Right cardiac atrium (tissue), 5 donors: ENCODE data around the gene LILRB2. TPM values are rescaled to one million over a fixed set of nuclear protein-coding genes. Genes with fewer than 3 reads are reported as not detected.
A peak's percentile ranks its signal among the peaks of the same experiment; 100 is the strongest.
"Not testable (repeated sequence)": the region's sequence is repeated elsewhere in the genome, so short reads cannot be mapped to it uniquely, and the experiment has no call there.

Experiments used
- ATAC-seq, 2 donors: fragments of 200-7000 bp; cut with Tn5 transposase; one replicate each; pipeline versions ENCODE4 v1.8.0 to v1.9.1; 2020; ENCODE audit warnings: moderate library complexity in 2 of 2, mild to moderate bottlenecking in 1 of 2
- DNase-seq, 3 donors: peaks; one replicate each; pipeline ENCODE4 v3.0.0-alpha.2; 2020
- H3K27ac ChIP-seq: one replicate; pipeline ENCODE4 v1.5.1; 2013; ENCODE audit warnings: mild to moderate bottlenecking, low read length, control low read depth, moderate library complexity
- H3K27me3 ChIP-seq: one replicate; pipeline ENCODE4 v1.6.1; 2013; ENCODE audit not compliant: control insufficient read depth, insufficient read depth
- H3K4me1 ChIP-seq: one replicate; pipeline ENCODE4 v1.6.1; 2013; ENCODE audit warnings: low read length; ENCODE audit not compliant: control insufficient read depth, insufficient read depth
- H3K4me3 ChIP-seq: one replicate; pipeline ENCODE4 v1.5.1; 2013; ENCODE audit warnings: low read length, control low read depth
- H3K9me3 ChIP-seq: one replicate; pipeline ENCODE4 v1.6.1; 2013; ENCODE audit warnings: low read length; ENCODE audit not compliant: control insufficient read depth
- WGBS: extraction: QIAGEN DNeasy Blood & Tissue Kit; methylation state at CpG from one replicate; pipeline ENCODE4 v1.1.7; 2013; 5-methylcytosine and 5-hydroxymethylcytosine counted together
- intact Hi-C, 4 donors: fragments of 100-400 bp; cut with DNase I; formaldehyde crosslinking; loops; one replicate each; pipeline versions ENCODE4 v1.11.0 to v1.14.0; 2022 to 2023
- long read RNA-seq, 4 donors: library from polyadenylated mRNA; unstranded; transcript quantifications; one replicate each; pipeline ENCODE4 v2.0.0, GENCODE V29; 2020 to 2021
- polyA plus RNA-seq: library from polyadenylated mRNA; stranded (reverse); fragments of 200-250 nt; gene quantifications from one replicate; pipeline ENCODE4 v1.2.3, GENCODE V29; 2013
- total RNA-seq, 4 donors: library from RNA; stranded (reverse); fragmentation: NEBNext Ultra II Directional; extraction: Animal tissue kit (Norgen Biotek cat#: 25700); gene quantifications; one replicate each; pipeline ENCODE4 v1.2.1, GENCODE V29; 2021
- donor health status: healthy with polysubstance abuse.
- donor health status: DM: no; HTN: yes; CAD: no.
- donor health status: DM: no; HTN: no; CAD: no.
- donor health status: DM: no; HTN: yes; CAD: no; lungs with severe emphysema.
- donor health status: DM: yes; HTN: yes; CAD: no.

LILRB2 gene
- total RNA-seq: 1 to 10 TPM; 2.8 to 5.0 (median 4.8) TPM
- polyA plus RNA-seq: 1.9 TPM
- long read RNA-seq, donor 1, partial matches to known transcripts: 1 of 4 reads
- long read RNA-seq, donor 1, other reads (novel, unspliced or antisense): 1 of 4 reads
- long read RNA-seq, donor 2, partial matches to known transcripts: 0 of 5 reads
- long read RNA-seq, donor 2, other reads (novel, unspliced or antisense): 2 of 5 reads
- long read RNA-seq, donor 3, partial matches to known transcripts: 0 of 2 reads
- long read RNA-seq, donor 3, other reads (novel, unspliced or antisense): 1 of 2 reads
- long read RNA-seq, donor 4, partial matches to known transcripts: 0 of 2 reads
- long read RNA-seq, donor 4, other reads (novel, unspliced or antisense): 0 of 2 reads

GRCh38 chr19:54281007-54281728 is at the start of gene LILRB2:
TSS of gene LILRB2 (minus strand) at chr19:54281110. CDS start at chr19:54280496, 614 bp downstream.
- no peak for DNase-seq
- WGBS: 69% methylated on average over 12 of the region's 12 CpGs
- ATAC-seq: peak in 1 of 2 donors; percentile 36
- no peaks in the 10 kb centered on the region for H3K27me3 ChIP-seq
- H3K4me1 ChIP-seq: no peaks in the 10 kb centered on the region
- intact Hi-C loops: no loop called here
- H3K4me3 ChIP-seq: no peak within 1 kb of the TSS
- no peak within 1 kb of the TSS for H3K27ac ChIP-seq
- no peaks in the 10 kb centered on the region for H3K9me3 ChIP-seq

- H3K27me3 ChIP-seq: no peaks in the 10 kb centered on the region
- no peak for ATAC-seq
- no peaks in the 10 kb centered on the region for H3K4me1 ChIP-seq
- DNase-seq: no peak
- no peak overlapping the region for H3K27ac ChIP-seq
- no peak overlapping the region for H3K4me3 ChIP-seq
- WGBS: 78% methylated on average over 14 of the region's 14 CpGs
- H3K9me3 ChIP-seq: no peaks in the 10 kb centered on the region
- intact Hi-C loops: no loop called here
Observed at GRCh38 chr19:54329476-54330165, 48.7 kb upstream of the LILRB2 start.

GRCh38 chr19:54328781-54329180 is 47.9 kb upstream of the LILRB2 start:
- H3K4me1 ChIP-seq, H3K27ac ChIP-seq, ATAC-seq, DNase-seq, H3K27me3 ChIP-seq, intact Hi-C loops, H3K4me3 ChIP-seq, H3K9me3 ChIP-seq: not testable (repeated sequence)
- 68% methylated on average over 5 of the region's 5 CpGs for WGBS

- 67% methylated on average over 5 of the region's 5 CpGs for WGBS
- H3K9me3 ChIP-seq: no peaks in the 10 kb centered on the region
- intact Hi-C loops: no loop called here
Observed at GRCh38 chr19:54325631-54326030, 44.7 kb upstream of the LILRB2 start.

DNA sequence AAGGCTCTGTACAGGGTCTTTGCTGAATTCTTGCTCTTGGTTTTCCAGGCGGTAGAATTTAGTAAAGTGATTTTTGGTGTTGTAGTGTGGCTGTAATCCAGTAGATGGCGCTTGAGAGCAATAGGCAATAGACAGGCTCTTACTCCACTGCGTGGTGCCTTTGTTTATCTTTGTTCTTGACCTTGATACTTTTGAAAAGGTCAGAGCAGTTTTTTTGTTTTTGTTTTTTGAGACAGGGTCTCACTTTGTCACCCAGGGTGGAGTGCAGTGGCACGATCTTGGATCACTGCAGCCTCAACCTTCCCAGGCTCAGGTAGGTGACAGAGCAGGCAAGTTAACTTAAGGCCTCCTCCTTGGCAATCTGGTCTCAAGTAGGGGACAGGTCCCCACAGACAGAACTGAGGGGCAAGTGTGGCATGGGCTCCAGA is 44.3 kb upstream of the LILRB2 start:
- 6% methylated on average over 4 of the region's 4 CpGs for WGBS
- intact Hi-C loops: no loop called here
- ATAC-seq (peak in 1 of 2 donors; percentile 51), DNase-seq (no peak)
- no peaks in the 10 kb centered on the region for H3K4me1 ChIP-seq
- no peaks in the 10 kb centered on the region for H3K27me3 ChIP-seq
- no peaks in the 10 kb centered on the region for H3K9me3 ChIP-seq
- H3K27ac ChIP-seq: no peak overlapping the region
- H3K4me3 ChIP-seq: no peak overlapping the region

More at GRCh38 chr19:54325631-54326030, 44.7 kb upstream of the LILRB2 start:
- ATAC-seq: no peak
- no peak for DNase-seq
- Histone ChIP-seq H3K4me3 (no peak overlapping the region), H3K27ac (no peak overlapping the region), H3K27me3 (no peaks in the 10 kb centered on the region), H3K4me1 (no peaks in the 10 kb centered on the region)

DNA sequence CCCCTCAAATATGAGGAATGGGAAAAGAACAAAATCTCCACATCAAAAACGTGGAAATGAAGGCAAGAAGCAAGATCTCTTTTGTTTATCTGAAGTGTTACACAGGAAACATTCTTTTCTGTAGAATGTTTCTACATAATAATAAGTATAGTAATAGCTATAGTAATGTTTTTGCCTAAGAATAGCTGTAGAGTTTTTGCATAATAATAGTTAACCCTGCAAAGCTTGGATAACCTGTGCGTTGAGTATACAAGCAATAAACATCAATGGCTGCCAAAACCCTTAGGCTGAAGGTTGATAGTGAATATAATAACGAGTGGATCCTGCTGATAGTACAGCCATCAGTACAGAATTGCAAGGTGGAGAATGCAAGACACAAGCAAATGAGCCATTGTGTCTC is 43.2 kb upstream of the LILRB2 start:
- WGBS: 15% methylated on average over 3 of the region's 3 CpGs

DNA sequence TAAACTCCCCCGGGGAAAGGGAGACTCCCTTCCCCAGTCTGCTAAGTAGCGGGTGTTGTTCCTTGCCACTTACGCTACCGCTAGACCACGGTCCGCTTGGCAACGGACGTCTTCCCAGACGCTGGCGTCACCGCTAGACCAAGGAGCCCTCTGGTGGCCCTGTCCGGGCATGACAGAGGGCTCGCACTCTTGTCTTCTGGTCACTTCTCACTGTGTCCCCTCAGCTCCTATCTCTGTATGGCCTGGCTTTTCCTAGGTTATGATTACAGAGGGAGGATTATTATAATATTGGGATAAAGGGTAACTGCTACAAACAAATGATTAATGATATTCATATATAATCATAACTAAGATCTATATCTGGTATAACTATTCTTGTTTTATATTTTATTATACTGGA is 42.0 kb upstream of the LILRB2 start:
- WGBS: 26% methylated on average over 9 of the region's 13 CpGs
- intact Hi-C loops, ATAC-seq, H3K4me3 ChIP-seq, DNase-seq, H3K4me1 ChIP-seq, H3K27me3 ChIP-seq, H3K27ac ChIP-seq, H3K9me3 ChIP-seq: not testable (repeated sequence)

More for the DNA sequence above, 43.2 kb upstream of the LILRB2 start:
- intact Hi-C loops: no loop called here
- H3K27me3 ChIP-seq: no peaks in the 10 kb centered on the region
- H3K4me3 ChIP-seq: no peak overlapping the region
- H3K4me1 ChIP-seq: no peaks in the 10 kb centered on the region
- H3K9me3 ChIP-seq: no peaks in the 10 kb centered on the region
- ATAC-seq: no peak
- no peak for DNase-seq
- H3K27ac ChIP-seq: no peak overlapping the region

GRCh38 chr19:54322295-54322694 is 41.4 kb upstream of the LILRB2 start:
- 91% methylated on average over 12 of the region's 13 CpGs for WGBS
- ATAC-seq: not testable (repeated sequence)

GRCh38 chr19:54319892-54320670 is 39.2 kb upstream of the LILRB2 start:
- no peak overlapping the region for H3K4me3 ChIP-seq
- H3K9me3 ChIP-seq: no peaks in the 10 kb centered on the region
- DNase-seq (no peak), ATAC-seq (no peak)
- H3K27ac ChIP-seq: no peak overlapping the region
- intact Hi-C loops: no loop called here
- WGBS: 78% methylated on average over 14 of the region's 14 CpGs
- no peaks in the 10 kb centered on the region for H3K27me3 ChIP-seq
- no peaks in the 10 kb centered on the region for H3K4me1 ChIP-seq

More at GRCh38 chr19:54322295-54322694, 41.4 kb upstream of the LILRB2 start:
- intact Hi-C loops, H3K27ac ChIP-seq, DNase-seq, H3K9me3 ChIP-seq, H3K4me1 ChIP-seq, H3K27me3 ChIP-seq, H3K4me3 ChIP-seq: not testable (repeated sequence)

GRCh38 chr19:54319049-54319448 is 38.1 kb upstream of the LILRB2 start:
- no peak overlapping the region for H3K4me3 ChIP-seq
- DNase-seq (no peak), ATAC-seq (no peak)
- 76% methylated on average over 7 of the region's 7 CpGs for WGBS
- no peaks in the 10 kb centered on the region for H3K4me1 ChIP-seq
- intact Hi-C loops: no loop called here
- H3K27ac ChIP-seq: no peak overlapping the region
- no peaks in the 10 kb centered on the region for H3K27me3 ChIP-seq
- no peaks in the 10 kb centered on the region for H3K9me3 ChIP-seq
